ENCODE measurements around the gene P2RY11.

P2RY11 gene

GRCh38 chr19:10093295-10094186 is 18.0 kb upstream of the P2RY11 start:
- DNase-seq = no peak

DNA sequence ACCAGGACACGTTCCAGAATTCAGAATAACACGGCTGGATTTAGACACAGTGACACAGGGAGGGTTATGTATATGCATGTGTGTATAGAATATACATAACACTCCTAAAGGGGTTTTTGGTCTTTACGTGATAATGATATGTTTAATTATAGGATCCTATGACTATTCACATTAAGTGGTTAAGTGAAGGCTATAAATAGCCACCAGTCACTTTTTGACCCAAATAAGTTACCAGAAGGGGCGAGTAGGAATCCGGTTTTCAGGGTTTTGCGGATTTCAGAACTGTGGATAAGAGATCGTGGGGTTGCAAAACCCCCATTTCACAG is 15.9 kb upstream of the P2RY11 start:
- no peak for DNase-seq

DNA sequence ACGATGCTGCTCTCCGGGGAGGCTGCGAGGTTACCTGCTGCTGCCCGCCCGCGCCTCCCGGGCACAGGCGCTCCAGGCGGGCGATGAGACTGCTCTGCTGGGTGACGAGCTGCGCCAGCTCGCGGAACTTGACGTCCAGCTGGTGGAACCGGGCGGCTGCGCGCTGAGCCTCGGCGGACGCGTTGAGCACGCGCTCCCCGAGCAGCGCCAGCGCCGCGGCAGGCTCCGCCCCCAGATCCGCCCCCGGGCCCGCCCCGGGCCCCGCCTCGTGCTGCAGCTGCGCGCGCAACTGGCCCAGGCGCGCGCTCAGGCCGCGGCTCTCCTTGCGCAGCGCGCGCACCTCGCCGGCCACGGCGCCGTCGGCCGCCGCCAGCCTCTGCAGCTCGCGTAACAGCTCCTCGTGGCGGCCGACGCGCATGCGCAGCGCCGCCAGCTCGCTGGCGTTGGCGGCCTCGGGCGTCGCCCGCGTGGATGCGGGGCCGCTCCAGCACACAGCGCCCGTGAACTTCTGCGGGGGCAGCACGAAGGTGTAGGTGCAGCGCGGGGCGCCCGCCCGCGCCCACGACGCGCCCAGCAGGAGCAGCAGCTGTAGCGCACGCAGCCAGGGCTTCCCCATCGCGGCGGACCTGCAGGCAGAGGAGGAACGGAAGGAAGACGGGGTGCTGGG is 15.4 kb upstream of the P2RY11 start:
- DNase-seq = no peak

DNA sequence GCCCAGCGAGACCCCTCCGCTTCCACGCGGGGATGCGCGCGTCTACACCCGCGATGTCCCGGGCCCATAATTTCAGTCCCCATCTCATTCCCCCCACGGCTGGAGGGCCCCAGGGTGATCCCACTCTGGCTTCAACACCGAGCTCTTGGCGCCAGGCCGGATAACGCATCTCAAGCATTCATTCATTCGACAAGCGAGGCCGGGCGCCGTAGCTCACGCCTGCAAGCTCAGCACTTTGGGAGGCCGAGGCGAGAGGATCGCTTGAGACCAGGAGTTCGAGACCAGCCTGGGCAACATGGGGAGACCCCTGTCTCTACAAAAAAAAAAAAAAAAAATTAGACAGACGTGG is 14.9 kb upstream of the P2RY11 start:
- no peak for DNase-seq

- DNase-seq = no peak
Measured at GRCh38 chr19:10100163-10100785, 11.2 kb upstream of the P2RY11 start.

GRCh38 chr19:10102787-10103236 is 8.7 kb upstream of the P2RY11 start:
- no peak for DNase-seq

- DNase-seq = no peak
Measured at GRCh38 chr19:10104130-10104513, 7.4 kb upstream of the P2RY11 start.

DNA sequence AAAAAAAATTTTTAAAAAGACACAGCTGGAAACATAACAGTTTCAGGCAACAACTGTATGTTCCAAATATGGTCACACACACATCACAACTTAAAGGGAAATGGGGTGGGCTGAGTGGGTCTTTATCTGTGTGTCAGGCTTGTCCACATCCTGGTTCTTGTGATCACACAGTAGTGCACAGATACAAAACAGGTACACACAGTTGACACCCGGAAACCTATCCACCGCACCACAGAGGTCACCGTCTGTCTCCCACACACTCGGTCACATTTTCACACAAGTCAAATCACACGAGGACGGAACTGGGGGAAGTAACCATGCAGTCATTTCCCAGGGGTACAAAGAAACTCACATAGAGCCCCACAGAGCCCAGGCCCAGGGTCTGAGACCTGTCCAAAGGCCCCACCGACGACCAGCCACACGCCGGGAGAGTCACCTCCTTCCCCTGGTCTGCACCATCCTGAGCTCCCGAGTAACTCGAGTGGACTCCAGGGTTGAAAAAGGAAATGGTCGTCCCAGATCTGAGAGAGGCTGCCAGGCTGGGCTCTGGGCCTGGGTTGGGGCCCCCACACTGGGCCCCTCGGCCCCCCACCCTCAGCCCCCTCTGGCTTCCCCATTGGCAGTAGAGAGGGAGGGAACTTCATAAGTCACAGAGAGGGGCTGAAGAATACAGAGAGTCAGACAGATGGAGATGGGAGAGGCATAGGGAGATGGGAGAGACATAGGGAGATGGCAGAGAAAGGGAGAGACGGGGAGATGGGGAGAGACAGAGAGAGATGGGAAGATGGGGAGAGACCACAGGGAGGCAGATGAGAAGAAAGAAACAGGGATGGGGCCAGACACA is 6.6 kb upstream of the P2RY11 start:
- DNase-seq = no peak

DNA sequence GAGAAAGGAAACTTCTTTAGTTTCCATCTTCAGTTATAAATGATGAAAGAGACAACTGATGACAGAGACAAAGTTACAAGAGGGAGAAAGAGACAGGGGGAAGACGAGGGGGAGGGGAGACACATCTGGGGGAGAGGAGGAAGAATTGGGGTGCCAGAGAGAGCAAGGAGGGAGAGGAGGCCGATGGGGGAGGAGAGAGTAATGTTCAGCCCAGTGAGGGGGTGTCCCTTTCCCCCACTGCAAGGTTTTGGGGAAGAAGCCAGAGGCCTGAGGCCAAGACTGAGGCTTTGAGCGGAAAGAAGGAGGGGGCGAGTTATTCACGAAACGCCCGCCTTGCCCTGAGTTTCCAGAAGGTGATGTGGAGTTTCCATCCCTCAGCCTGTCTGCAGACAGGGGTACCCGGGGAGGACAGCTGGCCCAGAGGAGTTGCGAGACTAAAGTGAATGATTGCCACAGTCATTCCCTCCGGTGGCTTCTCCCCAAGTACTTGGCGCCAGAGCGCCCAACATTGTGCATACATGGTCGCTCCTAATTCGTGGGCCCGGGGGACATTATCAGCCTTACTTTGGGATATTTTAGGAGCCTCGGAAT is 5.9 kb upstream of the P2RY11 start:
- no peak for DNase-seq

DNA sequence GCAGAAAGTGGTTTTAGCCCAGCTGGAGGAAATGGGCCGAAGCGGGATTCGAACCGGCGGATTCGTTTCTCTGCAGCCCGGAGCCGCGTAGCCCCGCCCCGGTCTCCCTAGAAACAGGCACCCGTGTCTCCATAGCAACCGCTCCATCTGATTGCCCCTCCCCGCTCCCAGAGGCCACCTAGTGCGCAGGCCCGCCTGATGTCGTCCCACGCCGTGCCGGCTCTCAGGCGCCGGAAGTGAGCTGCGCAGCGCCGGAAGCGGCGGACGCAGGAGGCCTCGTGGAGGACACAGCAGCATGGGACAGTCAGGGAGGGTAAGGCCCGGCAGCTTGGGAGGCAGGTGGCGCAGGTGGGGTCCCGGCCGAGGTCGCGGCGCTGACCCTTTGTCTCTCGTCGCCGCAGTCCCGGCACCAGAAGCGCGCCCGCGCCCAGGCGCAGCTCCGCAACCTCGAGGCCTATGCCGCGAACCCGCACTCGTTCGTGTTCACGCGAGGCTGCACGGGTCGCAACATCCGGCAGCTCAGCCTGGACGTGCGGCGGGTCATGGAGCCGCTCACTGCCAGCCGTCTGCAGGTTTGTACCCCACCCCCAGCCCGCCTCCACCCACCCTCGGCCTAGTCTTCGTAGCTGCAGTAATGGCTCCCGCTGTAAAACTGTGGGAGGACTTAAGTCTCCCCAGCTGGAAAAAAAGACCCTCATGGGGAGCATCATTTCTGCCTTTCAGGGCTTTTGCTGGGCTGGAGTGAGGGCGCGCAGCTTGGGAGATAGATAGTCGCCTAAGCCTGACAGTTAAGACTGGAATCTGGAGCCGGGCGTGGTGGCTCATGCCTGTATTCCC is 5.2 kb upstream of the P2RY11 start, which contains the start of gene PPAN:
TSS of gene PPAN (plus strand) at position 263 of the 837 bp plus-strand sequence. CDS start at position 296, 33 bp downstream.
- DNase-seq = peak; percentile 69

DNA sequence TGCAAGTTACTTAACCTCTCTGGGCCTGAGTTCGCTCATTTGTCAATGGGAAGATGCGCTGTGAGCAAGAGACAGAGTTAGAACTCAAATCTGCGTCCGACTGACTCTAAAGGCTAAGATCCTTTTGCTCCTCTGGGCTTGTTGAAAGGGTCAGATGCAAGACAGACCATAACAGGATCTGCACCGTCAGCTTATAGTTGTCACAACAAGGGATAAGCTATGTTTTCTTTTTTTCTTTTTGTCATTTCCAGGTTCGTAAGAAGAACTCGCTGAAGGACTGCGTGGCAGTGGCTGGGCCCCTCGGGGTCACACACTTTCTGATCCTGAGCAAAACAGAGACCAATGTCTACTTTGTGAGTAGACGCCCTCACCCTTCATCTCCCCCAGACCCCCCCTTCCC is 4.2 kb upstream of the P2RY11 start:
- DNase-seq = no peak

GRCh38 chr19:10107817-10108367 is 3.6 kb upstream of the P2RY11 start:
- DNase-seq = no peak

GRCh38 chr19:10109528-10109927 is 2.0 kb upstream of the P2RY11 start:
- DNase-seq = no peak

DNA sequence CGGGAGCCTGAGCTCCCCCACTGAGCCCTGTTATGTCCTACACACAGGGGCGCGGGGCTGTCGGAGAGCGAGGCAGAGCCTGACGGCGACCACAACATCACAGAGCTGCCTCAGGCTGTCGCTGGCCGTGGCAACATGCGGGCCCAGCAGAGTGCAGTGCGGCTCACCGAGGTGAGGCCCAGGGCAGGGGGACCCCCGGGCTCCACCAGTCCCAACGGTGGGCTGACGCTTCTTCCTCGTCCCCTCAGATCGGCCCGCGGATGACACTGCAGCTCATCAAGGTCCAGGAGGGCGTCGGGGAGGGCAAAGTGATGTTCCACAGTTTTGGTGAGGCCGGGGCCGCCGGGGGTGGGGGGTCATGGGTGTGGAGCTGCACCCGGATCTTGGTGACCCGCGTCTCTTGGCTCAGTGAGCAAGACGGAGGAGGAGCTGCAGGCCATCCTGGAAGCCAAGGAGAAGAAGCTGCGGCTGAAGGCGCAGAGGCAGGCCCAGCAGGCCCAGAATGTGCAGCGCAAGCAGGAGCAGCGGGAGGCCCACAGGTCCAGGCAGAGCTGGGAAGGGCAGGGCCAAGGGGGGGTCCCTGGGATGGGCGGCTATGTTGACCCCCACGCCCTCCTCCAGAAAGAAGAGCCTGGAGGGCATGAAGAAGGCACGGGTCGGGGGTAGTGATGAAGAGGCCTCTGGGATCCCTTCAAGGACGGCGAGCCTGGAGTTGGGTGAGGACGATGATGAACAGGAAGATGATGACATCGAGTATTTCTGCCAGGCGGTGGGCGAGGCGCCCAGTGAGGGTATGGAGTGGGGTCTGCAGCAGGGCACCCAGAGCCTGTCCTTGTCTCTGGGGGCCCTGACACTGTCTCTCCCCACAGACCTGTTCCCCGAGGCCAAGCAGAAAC is 1.2 kb upstream of the P2RY11 start:
- no peak for DNase-seq

DNA sequence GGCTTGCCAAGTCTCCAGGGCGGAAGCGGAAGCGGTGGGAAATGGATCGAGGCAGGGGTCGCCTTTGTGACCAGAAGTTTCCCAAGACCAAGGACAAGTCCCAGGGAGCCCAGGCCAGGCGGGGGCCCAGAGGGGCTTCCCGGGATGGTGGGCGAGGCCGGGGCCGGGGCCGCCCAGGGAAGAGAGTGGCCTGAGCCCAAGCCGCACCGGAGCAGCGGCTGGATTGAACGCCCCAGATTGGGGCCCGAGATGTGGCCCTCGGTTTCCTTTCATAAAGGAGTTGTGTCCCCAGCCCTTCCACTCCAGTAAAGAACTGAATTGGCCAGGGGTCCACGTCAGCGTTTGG is 548 bp upstream of the P2RY11 start:
- DNase-seq = no peak

DNA sequence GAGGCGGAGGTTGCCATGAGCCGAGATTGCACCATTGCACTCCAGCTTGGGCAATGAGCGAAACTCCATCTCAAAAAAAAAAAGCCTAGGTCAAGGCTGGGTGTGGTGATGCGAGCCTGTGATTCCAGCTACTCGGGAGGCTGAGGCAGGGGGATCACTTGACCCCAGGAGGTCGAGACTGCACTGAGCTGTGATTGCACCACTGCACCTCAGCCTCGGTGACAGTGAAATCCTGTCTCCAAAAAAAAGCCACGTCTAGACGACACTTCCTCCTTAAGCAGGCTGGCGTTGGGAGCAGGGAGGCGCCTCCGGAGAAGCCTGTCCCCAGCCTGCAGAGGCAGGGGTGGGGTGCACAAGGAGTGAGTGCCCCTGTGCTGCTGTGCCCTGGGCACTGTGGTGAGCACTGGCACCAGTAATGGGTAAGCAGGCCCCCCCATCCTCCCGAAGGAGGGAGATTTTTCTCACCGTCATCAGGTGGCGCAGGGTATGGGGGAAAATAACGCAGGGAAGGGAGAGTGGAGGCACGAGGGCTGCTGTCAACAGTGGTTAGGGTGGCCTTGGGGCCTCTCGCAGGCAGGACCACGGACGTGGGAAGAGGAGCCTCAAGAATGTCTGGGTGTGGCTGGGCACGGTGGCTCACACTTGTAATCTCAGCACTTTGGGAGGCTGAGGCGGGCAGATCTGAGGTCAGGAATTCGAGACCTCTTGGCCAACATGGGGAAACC is 706 bp downstream of the P2RY11 start:
- DNase-seq = no peak

- no peak for DNase-seq
Measured at GRCh38 chr19:10112895-10113591, 1.6 kb downstream of the P2RY11 start.

DNA sequence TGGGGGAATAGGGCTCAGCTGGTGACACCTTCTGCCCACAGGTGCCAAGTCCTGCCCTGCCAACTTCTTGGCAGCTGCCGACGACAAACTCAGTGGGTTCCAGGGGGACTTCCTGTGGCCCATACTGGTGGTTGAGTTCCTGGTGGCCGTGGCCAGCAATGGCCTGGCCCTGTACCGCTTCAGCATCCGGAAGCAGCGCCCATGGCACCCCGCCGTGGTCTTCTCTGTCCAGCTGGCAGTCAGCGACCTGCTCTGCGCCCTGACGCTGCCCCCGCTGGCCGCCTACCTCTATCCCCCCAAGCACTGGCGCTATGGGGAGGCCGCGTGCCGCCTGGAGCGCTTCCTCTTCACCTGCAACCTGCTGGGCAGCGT is 2.1 kb downstream of the P2RY11 start:
- DNase-seq = no peak

Measured in SIG-M5 (cell line).